ENCODE data around the gene LRP1B.

- TF ChIP-seq CTCF (IDR thresholded peaks at IDR 0.05; ENCODE audit: borderline replicate concordance, extremely low read depth, low read length, poor library complexity, severe bottlenecking) (no peak), EZH2 (IDR thresholded peaks at IDR 0.05; ENCODE audit: borderline replicate concordance, low read depth, low read length, severe bottlenecking) (no peak)
These were observed 48.4 kb downstream of the LRP1B start for GRCh38 chr2:142082368-142082767.

Data from DND-41 (cell line).